ENCODE measurements around the gene USP31.

The USP31 gene

DNA sequence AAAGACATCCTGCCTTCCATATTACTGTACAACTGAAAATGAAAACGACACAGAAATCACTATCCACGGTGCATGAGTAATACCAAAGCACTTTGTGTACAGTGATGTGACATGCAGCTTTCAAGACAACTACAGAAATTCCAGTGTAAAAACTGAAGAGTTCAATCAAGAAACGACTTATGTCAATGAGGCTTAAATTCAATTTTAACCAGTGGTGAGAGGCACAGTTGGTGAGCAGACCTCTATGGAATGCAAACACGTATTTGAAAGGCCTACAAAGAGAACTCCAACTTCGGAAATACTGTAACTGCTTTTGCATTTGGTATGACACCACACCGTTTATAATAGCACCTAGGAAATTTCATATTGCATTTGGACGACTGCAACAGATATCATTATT, 87.6 kb downstream of the USP31 start:
- no peak for DNase-seq (ENCODE audit: low spot score)

DNA sequence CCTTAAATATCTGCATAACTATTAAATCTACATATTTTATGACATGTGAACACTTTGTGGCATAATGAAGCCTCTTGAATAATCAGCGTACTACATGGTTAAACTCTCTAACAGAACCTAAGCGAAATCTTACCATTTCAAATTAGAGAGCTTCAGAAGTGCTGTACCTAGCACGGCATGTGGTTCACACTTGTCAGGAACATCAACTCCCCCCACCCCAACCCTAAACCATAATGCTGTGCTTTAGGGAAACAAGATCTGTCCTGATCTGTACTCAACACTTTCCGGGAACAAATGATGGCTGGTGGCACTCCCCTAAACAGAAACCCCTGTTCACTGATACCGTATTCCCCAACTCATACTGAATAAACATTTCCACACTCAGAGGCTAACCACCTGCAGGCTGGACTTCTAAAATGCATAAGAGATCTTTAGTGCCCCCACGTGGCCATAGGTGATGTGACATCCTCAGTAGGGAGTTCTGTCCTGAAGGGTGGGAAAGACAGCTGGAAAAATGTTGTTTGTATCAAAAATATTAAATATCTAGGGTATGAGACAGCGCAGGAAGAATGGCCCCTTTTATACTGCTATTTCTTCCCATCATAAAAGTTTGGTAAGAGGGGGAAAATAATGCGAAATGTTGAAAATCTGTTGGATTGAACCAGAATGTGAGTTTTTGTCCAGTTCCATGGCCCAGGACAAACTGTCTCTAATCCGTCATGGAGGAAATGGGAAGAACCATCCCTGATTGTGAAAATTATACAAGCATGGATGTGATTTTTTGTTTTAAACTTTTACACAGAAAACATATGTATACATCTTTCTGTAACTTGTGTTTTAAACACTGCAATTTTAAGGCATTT, 88.6 kb downstream of the USP31 start:
- DNase-seq (ENCODE audit: low spot score) = peak; percentile 75

DNA sequence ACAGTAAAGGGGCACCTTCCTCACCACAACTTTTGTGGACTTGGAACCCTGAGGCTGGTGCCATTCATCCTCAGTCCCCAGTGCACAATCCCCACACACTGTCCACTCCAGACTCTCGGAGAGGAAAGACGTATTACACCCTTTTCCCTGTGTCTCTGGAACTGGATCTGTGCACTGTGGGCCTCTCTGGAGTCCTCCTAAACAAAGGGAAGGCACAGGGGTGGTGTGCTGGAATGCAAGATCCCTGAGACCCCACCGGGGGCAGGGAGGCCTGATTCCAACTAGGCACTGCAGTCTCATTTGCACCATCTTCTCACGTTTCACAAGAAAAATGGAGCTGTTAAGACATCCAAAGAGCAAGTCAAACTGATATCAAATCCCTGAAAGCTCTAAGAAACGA, 89.8 kb downstream of the USP31 start:
- DNase-seq (ENCODE audit: low spot score) = no peak

DNA sequence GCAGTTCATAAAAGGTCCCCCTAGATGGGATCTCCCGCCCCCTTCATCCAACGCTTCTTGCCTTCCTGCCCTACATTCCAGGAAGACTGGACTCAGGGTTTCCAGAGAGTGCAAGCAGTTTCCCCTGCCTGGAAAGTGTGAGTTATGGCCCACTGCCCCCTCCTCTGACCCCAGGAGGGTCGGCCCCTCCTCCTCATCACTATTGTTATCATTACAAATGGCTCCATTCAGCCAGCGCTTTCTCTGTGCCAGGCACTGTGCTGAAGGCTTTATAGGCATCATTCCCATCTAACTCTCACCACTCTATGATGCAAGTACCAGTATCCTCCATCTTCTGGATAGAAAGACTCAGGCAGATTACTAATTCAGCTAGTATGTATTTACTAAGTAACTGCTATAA, 90.7 kb downstream of the USP31 start:
- DNase-seq (ENCODE audit: low spot score) = no peak

DNA sequence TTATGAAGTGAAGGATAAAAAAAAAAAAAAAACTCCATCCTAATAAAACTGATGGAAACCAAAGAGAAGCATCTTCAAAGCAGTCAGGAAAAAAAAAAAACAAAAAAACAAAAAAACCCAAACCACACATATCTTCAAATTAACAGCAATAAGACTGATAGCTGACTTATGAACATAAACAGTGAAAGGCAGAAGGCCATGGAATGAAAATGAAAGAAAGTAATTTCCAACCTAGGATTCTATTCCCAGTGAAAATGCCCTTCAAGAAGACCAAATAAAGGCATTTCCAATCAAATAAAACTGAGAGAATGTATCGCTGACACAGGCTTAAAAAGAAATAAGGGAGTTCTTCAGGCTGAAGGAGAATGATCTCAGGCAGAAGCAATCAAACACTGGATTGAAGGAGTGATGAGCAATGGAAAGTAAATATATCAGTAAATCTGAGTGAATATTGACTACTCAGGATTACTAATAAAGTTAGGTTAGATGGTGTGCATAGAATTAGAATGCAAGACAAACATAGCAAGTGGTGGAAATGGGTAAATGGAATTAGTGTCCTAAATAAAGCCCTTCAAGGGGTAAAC, 92.1 kb downstream of the USP31 start:
- no peak for DNase-seq (ENCODE audit: low spot score)

DNA sequence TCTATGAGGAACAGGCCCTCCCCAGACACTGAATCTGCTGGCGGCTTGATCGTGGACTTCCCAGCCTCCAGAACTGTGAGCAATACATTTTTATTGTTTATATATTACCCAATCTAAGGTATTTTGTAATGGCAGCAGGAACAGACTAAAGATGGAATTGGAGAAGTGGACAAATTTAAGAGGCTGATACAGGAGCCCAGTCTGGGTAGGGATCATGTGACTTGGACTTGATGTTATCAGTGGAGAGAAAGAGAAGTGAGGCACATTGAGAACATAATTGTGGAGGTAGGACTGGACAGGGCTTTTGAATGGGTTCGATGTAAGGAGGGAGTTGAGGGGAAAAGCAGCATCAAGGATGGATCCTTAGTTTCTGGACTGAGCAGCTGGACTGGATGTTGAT, 93.8 kb downstream of the USP31 start:
- no peak for DNase-seq (ENCODE audit: low spot score)

DNA sequence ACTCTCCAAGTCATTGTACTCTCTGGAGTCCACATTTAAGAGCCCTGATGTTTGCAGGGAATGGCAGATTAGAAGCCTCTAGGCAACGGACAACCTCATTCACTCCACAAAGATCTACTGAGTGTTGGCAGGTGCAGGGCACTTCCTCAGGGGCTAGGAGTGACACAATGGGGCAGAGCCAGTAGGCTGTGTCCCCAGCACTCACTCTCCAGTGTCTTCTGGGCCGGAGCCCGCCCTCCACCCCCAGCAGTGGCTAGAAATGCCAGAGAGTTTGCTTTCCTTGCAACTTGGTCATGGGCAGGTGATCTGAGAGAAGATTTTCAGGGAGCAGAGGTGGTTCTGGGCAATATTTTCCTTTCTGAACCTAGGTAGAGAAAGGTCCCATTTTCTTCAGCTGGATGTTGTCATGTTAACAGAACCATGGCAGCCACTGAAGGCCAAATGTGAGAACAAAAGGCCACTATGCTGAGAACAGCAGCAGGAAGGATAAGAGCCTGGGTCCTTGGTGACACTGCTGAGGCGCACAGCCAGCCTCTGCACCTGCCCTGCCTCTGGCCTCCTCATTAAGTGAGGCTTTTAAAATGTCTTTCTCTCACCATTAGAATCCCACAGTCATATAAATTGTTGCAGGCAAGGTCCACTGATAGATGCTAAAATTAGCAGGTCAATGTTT, 96.2 kb downstream of the USP31 start:
- DNase-seq (ENCODE audit: low spot score) = no peak

DNA sequence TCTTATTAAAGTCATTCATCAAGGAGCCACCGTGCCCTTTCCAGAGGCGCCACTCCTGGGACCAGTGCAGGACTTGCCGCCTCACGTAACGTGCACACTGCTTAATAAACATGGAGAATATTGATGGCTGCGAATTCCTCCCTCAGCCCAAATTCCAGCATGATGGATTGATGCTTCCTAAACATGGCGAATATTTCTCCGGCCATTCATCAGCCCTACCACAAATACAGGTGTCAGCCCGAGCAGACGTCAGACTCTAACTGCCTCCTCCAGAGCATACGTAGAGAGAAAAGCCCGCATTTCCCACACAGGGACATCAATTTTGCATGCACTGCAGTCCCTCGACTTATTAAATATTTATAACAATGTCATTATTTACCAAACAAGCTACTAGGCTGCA, 97.0 kb downstream of the USP31 start:
- no peak for DNase-seq (ENCODE audit: low spot score)

DNA sequence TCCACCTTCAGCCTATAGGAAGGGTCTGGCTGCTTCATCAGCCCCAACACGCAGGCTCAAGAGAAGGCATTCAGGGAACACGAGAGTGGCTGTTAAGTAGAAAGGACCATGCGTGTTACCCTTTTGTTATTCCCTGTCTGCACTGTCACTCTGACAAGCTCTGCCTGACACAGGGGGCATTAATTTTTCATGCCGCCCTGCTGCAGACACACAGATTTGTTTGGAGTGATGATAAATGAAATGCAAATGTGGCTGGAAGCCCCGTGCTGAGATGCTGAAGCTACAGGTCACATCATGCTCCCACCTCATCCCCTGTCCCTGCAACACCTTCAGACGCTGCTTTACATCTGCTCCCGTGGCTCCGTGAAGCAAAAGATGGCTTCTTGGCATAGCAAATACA, 97.7 kb downstream of the USP31 start:
- no peak for DNase-seq (ENCODE audit: low spot score)

DNA sequence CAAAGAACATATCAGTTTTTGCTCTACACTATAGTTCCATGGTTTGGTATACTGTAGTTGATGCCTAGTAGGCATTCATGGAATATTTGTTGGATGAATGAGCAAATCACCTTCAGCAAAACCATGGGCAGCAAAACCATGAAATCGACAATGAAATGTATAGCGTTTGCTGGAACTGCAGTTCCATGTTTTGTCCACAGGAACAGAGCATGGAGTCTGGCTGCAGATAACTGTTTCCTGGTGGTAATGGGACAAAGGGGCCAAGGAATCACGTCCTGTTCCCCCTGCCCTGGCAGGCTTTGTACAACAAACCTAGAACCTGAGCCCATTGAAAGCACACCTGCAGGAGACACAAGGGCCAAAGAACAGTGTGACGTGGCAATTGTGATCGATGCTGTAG, 101.1 kb downstream of the USP31 start:
- no peak for DNase-seq (ENCODE audit: low spot score)

DNA sequence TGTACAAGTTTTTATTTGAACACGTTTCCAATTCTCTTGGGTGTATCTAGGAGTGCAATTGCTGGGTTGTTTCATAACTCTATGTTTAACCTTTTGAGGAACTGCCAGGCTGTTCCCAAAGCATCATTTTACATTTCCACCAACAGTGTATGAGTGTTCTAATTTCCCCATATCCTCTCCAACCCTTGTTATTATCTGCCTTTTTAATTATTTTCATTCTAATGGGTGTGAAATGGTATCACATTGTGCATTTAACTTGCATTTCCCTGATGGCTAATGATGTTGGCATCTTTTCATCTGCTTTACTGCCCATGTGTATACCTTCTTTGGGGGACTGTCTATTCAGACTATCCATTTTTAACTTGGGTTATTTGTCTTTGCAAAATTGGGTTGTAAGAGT, 104.2 kb downstream of the USP31 start:
- DNase-seq (ENCODE audit: low spot score) = no peak

DNA sequence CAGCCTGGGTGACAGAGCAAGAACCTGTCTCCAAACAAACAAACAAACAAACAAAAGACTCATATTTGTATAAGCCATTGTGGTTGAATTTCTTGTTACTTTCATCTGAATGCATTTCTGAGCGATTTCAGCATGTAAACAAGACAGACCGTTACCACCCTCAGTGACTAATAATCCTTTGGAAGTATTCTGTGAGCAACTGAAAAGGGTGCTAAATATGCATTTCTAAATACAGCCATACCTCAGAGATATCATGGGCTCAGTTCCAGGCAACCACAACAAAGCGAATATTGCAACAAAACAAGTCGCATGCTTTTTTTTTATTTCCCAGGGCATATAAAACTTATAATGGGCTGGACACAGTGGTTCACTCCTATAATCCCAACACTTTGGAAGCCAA, 109.0 kb downstream of the USP31 start:
- DNase-seq (ENCODE audit: low spot score) = no peak

DNA sequence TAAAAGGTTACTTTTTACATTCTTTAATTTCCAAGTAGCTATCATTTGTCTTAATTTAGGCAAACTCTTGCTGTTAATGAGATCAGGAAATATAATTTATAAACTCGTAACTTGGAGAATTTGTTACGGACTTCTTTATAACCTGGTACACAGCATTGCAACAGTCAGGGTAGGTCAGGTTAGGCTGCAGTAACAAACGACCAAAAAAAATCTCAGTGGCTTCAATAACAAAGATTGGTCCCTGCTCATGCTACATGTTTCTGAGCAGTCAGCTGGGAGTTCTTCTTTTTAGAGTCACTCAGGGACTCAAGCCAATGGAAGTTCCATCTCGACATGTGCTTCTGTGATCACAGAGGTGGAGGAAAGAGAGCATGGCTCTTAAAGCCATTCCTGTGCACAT, 110.1 kb downstream of the USP31 start:
- no peak for DNase-seq (ENCODE audit: low spot score)

DNA sequence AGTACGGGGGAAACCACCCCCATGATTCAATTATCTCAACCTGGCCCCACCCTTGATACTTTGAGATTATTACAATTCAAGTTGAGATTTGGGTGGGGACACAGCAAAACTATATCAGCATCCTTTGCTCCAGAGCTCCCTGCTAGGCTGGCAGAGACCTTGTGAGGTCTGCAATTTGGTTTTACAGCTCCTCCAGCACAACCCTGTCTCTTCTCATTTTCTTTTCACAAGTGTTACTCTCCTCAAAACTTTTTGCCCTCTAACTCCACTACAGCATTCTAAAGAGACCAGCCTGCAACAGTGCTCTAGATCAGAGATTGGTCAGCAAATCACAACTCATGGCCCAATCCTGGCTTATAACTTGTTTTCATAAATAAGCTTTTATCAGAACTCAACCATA, 114.0 kb downstream of the USP31 start:
- no peak for DNase-seq (ENCODE audit: low spot score)

DNA sequence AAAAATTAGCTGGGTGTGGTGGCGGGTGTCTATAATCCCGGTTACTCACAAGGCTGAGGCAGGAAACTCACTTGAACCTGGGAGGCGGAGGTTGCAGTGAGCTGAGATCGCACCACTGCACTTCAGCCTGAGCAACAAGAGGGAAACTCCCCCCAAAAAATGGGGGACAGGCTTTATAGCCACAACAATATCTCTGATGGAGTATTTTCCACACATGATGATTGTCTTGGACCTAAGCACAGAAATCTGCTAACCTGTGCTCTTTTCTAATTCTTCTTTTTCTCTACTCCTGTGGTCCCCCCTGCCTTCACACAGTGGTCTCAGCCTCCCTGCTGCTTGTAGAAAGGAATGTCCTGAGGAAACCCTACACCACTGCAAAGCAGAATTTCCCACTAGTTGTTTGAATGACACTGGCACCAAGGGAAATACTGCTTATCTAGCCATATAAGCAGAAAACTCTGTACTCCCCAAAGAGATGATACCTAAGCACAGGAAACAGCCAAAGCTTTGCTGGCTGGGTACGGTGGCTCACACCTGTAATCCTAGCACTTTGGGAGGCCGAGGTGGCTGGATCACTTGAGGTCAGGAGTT, 117.6 kb downstream of the USP31 start:
- DNase-seq (ENCODE audit: low spot score) = no peak

DNA sequence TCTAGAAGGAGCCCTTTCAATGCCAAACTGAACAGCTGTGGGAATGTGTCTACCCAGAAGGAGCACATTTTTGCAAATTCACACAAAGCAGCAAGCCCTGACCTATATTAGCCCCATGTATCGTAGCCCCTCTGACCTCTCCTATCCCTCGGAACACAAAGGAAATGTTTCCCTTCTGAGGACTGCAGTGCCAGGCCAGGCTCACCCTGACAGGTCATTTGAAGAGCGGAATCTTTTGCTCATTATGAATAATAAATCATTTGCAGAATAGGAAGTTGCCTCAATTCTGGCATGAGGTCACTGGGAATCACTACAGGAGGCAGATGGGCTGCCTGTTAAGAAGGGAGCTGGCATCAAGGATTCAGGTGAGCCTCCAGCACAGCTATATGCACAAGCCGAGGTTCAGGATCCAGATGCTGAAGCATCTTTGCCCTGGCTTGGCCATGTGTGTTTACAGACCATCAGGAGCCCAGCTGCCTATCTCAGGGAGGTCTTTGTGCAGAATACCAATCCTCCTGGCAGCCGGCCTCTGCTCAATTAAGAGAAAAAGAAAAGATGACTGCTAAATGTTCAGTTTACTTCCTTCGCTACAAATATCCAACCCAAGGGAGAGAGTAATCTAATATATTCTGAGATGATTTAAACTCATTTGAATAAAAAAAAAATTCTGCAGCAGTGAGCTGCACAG, 119.4 kb downstream of the USP31 start:
- DNase-seq (ENCODE audit: low spot score) = no peak

DNA sequence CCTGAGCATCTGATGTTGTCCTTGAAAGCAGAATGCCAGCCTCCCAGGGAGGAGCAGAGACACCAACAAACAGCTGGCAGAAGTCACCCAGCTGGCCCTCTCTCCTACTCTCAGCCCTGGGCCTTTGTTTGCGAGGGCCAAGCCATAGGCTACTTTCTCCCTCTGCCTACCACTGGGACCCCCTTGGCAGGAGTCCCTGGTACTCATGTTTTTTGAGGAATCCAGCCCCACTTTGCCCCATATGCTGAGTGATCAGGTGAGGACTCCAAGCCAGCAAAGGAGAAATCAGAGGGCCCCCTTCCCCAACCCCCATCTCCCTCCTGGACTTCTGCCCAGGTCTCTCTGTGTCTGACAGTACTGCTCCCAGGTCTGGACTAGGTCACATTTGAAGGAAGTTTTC, 121.9 kb downstream of the USP31 start:
- no peak for DNase-seq (ENCODE audit: low spot score)

DNA sequence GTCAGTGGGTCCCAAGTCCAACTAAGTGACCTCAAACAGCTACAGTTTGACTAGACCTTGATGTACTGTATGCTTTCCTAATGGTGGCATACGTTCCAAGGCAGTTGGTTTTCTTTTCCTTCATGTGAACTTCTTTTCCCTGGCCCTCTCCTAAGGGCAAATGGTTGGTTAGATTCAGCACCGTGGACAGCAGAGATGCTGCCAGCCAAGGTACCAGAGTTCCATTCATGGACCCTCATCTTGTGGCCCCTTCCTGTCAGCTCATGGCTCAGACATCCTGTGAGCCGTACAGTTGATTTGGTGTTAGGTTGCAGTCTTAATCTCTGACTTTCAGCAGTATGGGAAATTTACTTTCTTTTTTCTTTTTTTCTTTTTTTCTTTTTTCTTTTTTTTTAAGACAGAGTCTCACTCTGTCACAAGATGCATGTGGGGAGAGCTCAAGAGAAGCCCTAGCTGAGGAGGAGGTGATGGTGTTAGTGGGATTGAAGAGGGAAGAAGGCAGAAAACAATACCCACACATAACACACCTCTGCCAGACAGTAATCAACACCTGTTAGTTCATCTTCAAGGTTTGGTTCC, 122.4 kb downstream of the USP31 start:
- DNase-seq (ENCODE audit: low spot score) = peak; percentile 15

DNA sequence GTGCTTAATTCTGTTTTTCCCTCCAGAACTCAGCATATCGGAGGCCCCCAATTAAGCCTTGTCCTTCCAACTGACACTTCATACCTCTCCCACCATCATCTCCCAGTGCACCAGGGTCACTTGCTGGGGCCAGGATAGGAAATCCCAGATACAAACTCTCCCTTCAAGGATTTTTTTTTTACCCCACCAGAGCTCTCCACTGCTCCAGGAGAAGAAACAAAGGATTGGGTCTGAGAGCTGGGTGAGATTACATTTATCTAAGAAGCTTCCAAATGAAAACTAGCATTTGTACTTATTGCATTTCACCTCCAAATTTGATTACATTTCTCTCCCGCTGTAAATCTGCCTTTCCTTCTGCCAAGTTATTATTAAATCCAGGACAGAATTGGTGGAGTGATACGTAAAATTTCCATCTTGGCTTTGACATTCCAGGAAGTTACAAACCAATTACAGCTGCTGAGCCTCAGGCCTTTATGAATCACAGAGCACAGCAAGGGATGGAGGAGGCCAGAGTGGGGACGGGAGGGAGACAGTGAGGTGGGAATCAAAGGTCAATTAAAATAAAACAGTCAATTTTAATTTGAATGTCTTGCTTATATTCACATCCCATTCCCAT, 123.5 kb downstream of the USP31 start:
- no peak for DNase-seq (ENCODE audit: low spot score)

DNA sequence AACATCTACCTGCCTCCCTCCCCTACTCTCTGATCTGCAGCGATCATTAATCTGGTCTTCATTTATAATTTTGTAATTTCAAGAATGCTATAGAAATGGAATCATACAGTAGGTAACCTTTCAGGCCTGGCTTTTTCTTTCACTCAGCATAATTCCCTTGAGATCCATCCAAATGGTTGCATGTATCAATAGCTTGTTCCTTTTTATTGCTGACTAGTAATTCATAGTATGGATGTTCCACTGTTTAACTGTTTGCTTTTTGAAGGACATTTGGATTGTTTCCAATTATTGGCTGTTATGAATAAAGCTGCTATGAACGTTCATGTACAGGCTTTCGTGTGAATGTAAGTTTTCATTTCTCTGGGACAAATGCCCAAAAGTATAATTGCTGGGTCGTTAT, 125.2 kb downstream of the USP31 start:
- no peak for DNase-seq (ENCODE audit: low spot score)

DNA sequence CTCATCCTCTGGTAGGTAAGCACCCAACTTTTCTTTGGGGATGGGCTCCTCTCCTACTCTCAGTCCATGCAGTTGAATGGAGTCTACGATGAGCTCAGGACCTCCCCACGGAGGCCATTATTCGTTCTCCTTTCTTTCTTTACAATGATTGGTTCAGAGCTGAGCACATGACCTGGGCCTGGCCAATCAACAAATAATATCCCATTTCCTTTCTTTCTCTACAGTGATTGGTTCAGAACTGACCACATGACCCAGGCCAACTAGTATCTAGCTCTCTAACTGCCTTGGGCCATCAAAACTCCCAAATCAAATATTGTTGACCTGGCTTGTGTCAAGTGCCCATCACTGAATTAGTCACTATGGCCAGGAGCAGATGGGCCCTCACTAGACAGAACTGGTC, 129.2 kb downstream of the USP31 start:
- no peak for DNase-seq (ENCODE audit: low spot score)

DNA sequence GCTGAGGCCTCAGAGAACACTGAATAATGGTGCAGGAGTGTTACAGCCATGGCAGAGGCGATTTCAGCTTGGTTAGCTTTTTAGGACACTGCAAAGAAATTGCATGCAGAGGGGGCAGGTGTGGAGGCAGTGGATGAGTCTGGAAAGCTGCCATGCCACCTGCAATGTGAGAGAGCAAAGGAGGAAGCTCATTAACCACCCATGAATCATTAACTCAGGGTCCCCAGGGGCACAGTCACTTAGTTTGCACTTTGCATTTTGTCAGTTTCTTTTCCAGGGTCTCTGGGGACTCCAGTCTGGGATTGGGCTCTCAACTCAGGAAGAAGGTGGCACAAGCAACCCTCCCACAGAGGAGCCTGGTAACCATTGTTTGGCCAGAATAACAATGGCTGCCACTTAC, 132.9 kb downstream of the USP31 start:
- DNase-seq (ENCODE audit: low spot score) = peak; percentile 52

All from kidney tubule cell (primary cell).